ENCODE measurements around the gene NRG3. TPM values are rescaled to one million over a fixed set of nuclear protein-coding genes. Genes with fewer than 3 reads are reported as not detected.

NRG3 gene
- total and polyA plus RNA-seq, 2 of the 4 experiments (the other 2 are of a cell fraction), result not detected

- H2AFZ ChIP-seq (replicated peaks; ENCODE audit: low read length, poor library complexity), result no peak overlapping the region
- H3K4me1 ChIP-seq (ENCODE audit: control insufficient read depth, insufficient read depth, low read length), result no peaks in the 10 kb centered on the region
- BruUV-seq (replicated peaks), result no TSS peak
- intact Hi-C loops (cut with micrococcal nuclease), result no loop called here
- no peak overlapping the region for H3K56ac ChIP-seq (ENCODE audit: extremely low read depth, insufficient read depth, low read length)
- no peak overlapping the region for H3K23ac ChIP-seq (ENCODE audit: low read depth, low read length)
- TF ChIP-seq CEBPB (IDR thresholded peaks at IDR 0.05; ENCODE audit: low read depth, low read length), result peak; percentile 44; the same call in 1 of the 2 replicates
- TF ChIP-seq, protein P1, sequence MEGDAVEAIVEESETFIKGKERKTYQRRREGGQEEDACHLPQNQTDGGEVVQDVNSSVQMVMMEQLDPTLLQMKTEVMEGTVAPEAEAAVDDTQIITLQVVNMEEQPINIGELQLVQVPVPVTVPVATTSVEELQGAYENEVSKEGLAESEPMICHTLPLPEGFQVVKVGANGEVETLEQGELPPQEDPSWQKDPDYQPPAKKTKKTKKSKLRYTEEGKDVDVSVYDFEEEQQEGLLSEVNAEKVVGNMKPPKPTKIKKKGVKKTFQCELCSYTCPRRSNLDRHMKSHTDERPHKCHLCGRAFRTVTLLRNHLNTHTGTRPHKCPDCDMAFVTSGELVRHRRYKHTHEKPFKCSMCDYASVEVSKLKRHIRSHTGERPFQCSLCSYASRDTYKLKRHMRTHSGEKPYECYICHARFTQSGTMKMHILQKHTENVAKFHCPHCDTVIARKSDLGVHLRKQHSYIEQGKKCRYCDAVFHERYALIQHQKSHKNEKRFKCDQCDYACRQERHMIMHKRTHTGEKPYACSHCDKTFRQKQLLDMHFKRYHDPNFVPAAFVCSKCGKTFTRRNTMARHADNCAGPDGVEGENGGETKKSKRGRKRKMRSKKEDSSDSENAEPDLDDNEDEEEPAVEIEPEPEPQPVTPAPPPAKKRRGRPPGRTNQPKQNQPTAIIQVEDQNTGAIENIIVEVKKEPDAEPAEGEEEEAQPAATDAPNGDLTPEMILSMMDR (conservative IDR thresholded peaks at IDR 0.05; ENCODE audit: low read depth, low read length), result no peak
- no peak for TF ChIP-seq RAD21 (IDR thresholded peaks at IDR 0.05; ENCODE audit: low read length)
- TF ChIP-seq MAZ (IDR thresholded peaks at IDR 0.05; ENCODE audit: borderline replicate concordance, low read depth, low read length), result no peak
- H2BK120ac ChIP-seq (ENCODE audit: low read depth, low read length), result no peak overlapping the region
- no peak overlapping the region for H3K27ac ChIP-seq (ENCODE audit: insufficient read depth, low read length)
- no peak overlapping the region for H2AK5ac ChIP-seq (ENCODE audit: low read depth, low read length)
- H3K14ac ChIP-seq (replicated peaks; ENCODE audit: low read depth, low read length), result no peak overlapping the region
- no peak overlapping the region for H3K4me2 ChIP-seq (ENCODE audit: low read depth, low read length)
- H2AK9ac ChIP-seq (replicated peaks; ENCODE audit: low read depth, low read length, poor library complexity), result no peak overlapping the region
- no peaks in the 10 kb centered on the region for H3K9me1 ChIP-seq (ENCODE audit: insufficient read depth, low read length)
- in situ Hi-C loops (cut with MboI; ENCODE audit: low sequenced_read_pairs), result no loop called here
- H3K27me3 ChIP-seq (ENCODE audit: control insufficient read depth, insufficient read depth, low read length), result no peaks in the 10 kb centered on the region
- ATAC-seq (ENCODE audit: low read depth) (no peak), DNase-seq (no peak)
- no peak overlapping the region for H3K4ac ChIP-seq (ENCODE audit: low read depth, low read length)
- ChIA-PET POLR2A (ENCODE audit: unreplicated experiment) (no interaction called here), CTCF (no interaction called here)
- no peak overlapping the region for H2BK5ac ChIP-seq (ENCODE audit: low read depth, low read length, poor library complexity, severe bottlenecking)
- H3K36me3 ChIP-seq (ENCODE audit: control insufficient read depth, insufficient read depth, low read length), result no peaks in the 10 kb centered on the region
- H4K91ac ChIP-seq (ENCODE audit: insufficient read depth, low read depth, low read length), result no peak overlapping the region
- WGBS, 2 experiments (ENCODE audit: extremely low coverage in 2 of 2, insufficient read length in 1 of 2), result no CpG with 5 or more reads among the region's 3 CpGs
- dilution Hi-C loops (cut with HindIII; ENCODE audit: low sequenced_read_pairs, unreplicated experiment), result no loop called here
- no peak overlapping the region for H2BK15ac ChIP-seq (ENCODE audit: low read depth, low read length)
- no peak overlapping the region for H3K4me3 ChIP-seq (ENCODE audit: insufficient read depth, low read depth, low read length)
- no peaks in the 10 kb centered on the region for H3K79me1 ChIP-seq (ENCODE audit: low read depth in 1 of 2, low read length in 2 of 2)
- no peak overlapping the region for H3K9ac ChIP-seq (ENCODE audit: low read depth, low read length)
- 0 out of 2 replicates have a peak, but pooled peaks cover 2% of the 10 kb centered on the region for H3K9me3 ChIP-seq (ENCODE audit: control insufficient read depth, insufficient read depth, low read length)
- no peak overlapping the region for H4K5ac ChIP-seq (ENCODE audit: low read depth, low read length)
- no peaks in the 10 kb centered on the region for H4K20me1 ChIP-seq (ENCODE audit: insufficient read depth, low read length)
- H2BK20ac ChIP-seq (ENCODE audit: low read depth, low read length), result no peak overlapping the region
- no peak overlapping the region for H3K18ac ChIP-seq (ENCODE audit: low read depth, low read length)
- H4K8ac ChIP-seq (ENCODE audit: low read depth in 2 of 2, low read length in 2 of 2), result no peak overlapping the region
Observed at GRCh38 chr10:82757397-82757796, 882.4 kb downstream of the NRG3 start.

Measured in IMR-90 (cell line).